Urinary bladder (tissue), 4 donors: Measurements from ENCODE around the gene ZMAT3. TPM values are rescaled to one million over a fixed set of nuclear protein-coding genes. Genes with fewer than 3 reads are reported as not detected.
"Not testable (repeated sequence)": the region's sequence is repeated elsewhere in the genome, so short reads cannot be mapped to it uniquely, and the experiment has no call there.

ENCODE experiments used
- DNase-seq: peaks from one replicate; pipeline ENCODE4 v3.0.0-alpha.2; 2015; ENCODE audit errors: extremely low spot score
- H3K27ac ChIP-seq: one replicate; pipeline ENCODE4 v1.5.1; 2013; ENCODE audit warnings: low read depth, mild to moderate bottlenecking, moderate library complexity
- H3K36me3 ChIP-seq: one replicate; pipeline ENCODE4 v1.6.1; 2013; ENCODE audit warnings: mild to moderate bottlenecking, moderate library complexity; ENCODE audit not compliant: insufficient read depth
- H3K4me1 ChIP-seq: one replicate; pipeline ENCODE4 v1.6.1; 2013; ENCODE audit warnings: mild to moderate bottlenecking, moderate library complexity; ENCODE audit not compliant: insufficient read depth
- H3K4me3 ChIP-seq: one replicate; pipeline ENCODE4 v1.5.1; 2013; ENCODE audit warnings: low read depth, low read length
- WGBS: extraction: QIAGEN DNeasy Blood & Tissue Kit; methylation state at CpG from one replicate; pipeline ENCODE4 v1.1.7; 2013; 5-methylcytosine and 5-hydroxymethylcytosine counted together
- polyA plus RNA-seq: library from polyadenylated mRNA; stranded (reverse); fragments of 200-250 nt; gene quantifications from one replicate; pipeline ENCODE4 v1.2.3, GENCODE V29; 2013
- total RNA-seq: library from RNA; depleted of rRNA; stranded (reverse); fragments of >200 nt; gene quantifications from one replicate; pipeline ENCODE4 v1.2.3, GENCODE V29; 2014
- donor health status: healthy with polysubstance abuse.
- donor health status: healthy.

The ZMAT3 gene
- total and polyA plus RNA-seq, 2 donors, result 4.0 to 13.5 TPM

GRCh38 chr3:179081885-179082284 lies 10.3 kb upstream of the ZMAT3 start:
- no peak for DNase-seq
- 69% methylated on average over 2 of the region's 2 CpGs for WGBS
- Histone ChIP-seq H3K27ac (no peak overlapping the region), H3K4me3 (no peak overlapping the region), H3K36me3 (no peaks in the 10 kb centered on the region), H3K4me1 (no peaks in the 10 kb centered on the region)

- Histone ChIP-seq H3K36me3 (no peaks in the 10 kb centered on the region), H3K4me1 (no peaks in the 10 kb centered on the region), H3K4me3 (no peak overlapping the region), H3K27ac (no peak overlapping the region)
- 90% methylated on average over 4 of the region's 4 CpGs for WGBS
- no peak for DNase-seq
Measured at GRCh38 chr3:179079537-179079936, 7.9 kb upstream of the ZMAT3 start.

- no peak overlapping the region for H3K27ac ChIP-seq
- DNase-seq, result no peak
- peaks cover 1% of the 10 kb centered on the region for H3K4me1 ChIP-seq
- H3K4me3 ChIP-seq, result no peak overlapping the region
- no peaks in the 10 kb centered on the region for H3K36me3 ChIP-seq
- 79% methylated on average over 4 of the region's 4 CpGs for WGBS
Measured at GRCh38 chr3:179076243-179077027, 4.8 kb upstream of the ZMAT3 start.

- WGBS, result 75% methylated on average over 3 of the region's 3 CpGs
- Histone ChIP-seq H3K4me3 (no peak overlapping the region), H3K27ac (no peak overlapping the region), H3K36me3 (no peaks in the 10 kb centered on the region), H3K4me1 (peaks cover 1% of the 10 kb centered on the region)
- DNase-seq, result no peak
Measured at GRCh38 chr3:179074656-179075055, 3.0 kb upstream of the ZMAT3 start.

GRCh38 chr3:179073816-179074215 lies 2.2 kb upstream of the ZMAT3 start:
- WGBS, result 88% methylated on average over 2 of the region's 2 CpGs
- peaks cover 1% of the 10 kb centered on the region for H3K4me1 ChIP-seq
- H3K27ac ChIP-seq, result no peak overlapping the region
- H3K36me3 ChIP-seq, result no peaks in the 10 kb centered on the region
- H3K4me3 ChIP-seq, result no peak overlapping the region
- DNase-seq, result no peak

- H3K27ac ChIP-seq, result peak overlapping the region; percentile 79
- no peak for DNase-seq
- H3K4me1 ChIP-seq, result peaks cover 1% of the 10 kb centered on the region
- WGBS, result 2% methylated on average over 7 of the region's 7 CpGs
- H3K36me3 ChIP-seq, result no peaks in the 10 kb centered on the region
- H3K4me3 ChIP-seq, result peak overlapping the region; percentile 69
Measured at GRCh38 chr3:179072100-179072438, 460 bp upstream of the ZMAT3 start.

GRCh38 chr3:179071027-179071322 lies 634 bp downstream of the ZMAT3 start:
- H3K36me3 ChIP-seq, result no peaks in the 10 kb centered on the region
- 11% methylated on average over 8 of the region's 8 CpGs for WGBS
- peak overlapping the region; percentile 69 for H3K4me3 ChIP-seq
- peaks cover 1% of the 10 kb centered on the region for H3K4me1 ChIP-seq
- DNase-seq, result no peak
- peak overlapping the region; percentile 79 for H3K27ac ChIP-seq

- H3K4me1 ChIP-seq, result peaks cover 1% of the 10 kb centered on the region
- WGBS, result 67% methylated on average over 1 of the region's 1 CpG
- no peak overlapping the region for H3K4me3 ChIP-seq
- H3K27ac ChIP-seq, result no peak overlapping the region
- DNase-seq, result no peak
- H3K36me3 ChIP-seq, result no peaks in the 10 kb centered on the region
Measured at GRCh38 chr3:179069762-179070390, 1.7 kb downstream of the ZMAT3 start.

GRCh38 chr3:179068779-179069530 lies 2.7 kb downstream of the ZMAT3 start:
- H3K36me3 ChIP-seq, result no peaks in the 10 kb centered on the region
- no peak for DNase-seq
- no peak overlapping the region for H3K27ac ChIP-seq
- 92% methylated on average over 5 of the region's 5 CpGs for WGBS
- peaks cover 1% of the 10 kb centered on the region for H3K4me1 ChIP-seq
- no peak overlapping the region for H3K4me3 ChIP-seq

- no peak overlapping the region for H3K27ac ChIP-seq
- no peak for DNase-seq
- no peak overlapping the region for H3K4me3 ChIP-seq
- peaks cover 1% of the 10 kb centered on the region for H3K4me1 ChIP-seq
- WGBS, result 36% methylated on average over 4 of the region's 4 CpGs
- no peaks in the 10 kb centered on the region for H3K36me3 ChIP-seq
Measured at GRCh38 chr3:179067839-179068238, 3.8 kb downstream of the ZMAT3 start.

GRCh38 chr3:179067291-179067690 lies 4.3 kb downstream of the ZMAT3 start:
- DNase-seq, result no peak
- Histone ChIP-seq H3K27ac (no peak overlapping the region), H3K4me3 (no peak overlapping the region), H3K4me1 (peaks cover under 1% of the 10 kb centered on the region), H3K36me3 (no peaks in the 10 kb centered on the region)
- WGBS, result 98% methylated on average over 1 of the region's 1 CpG

GRCh38 chr3:179063945-179064560 lies 7.6 kb downstream of the ZMAT3 start:
- Histone ChIP-seq H3K36me3 (no peaks in the 10 kb centered on the region), H3K4me3 (no peak overlapping the region), H3K27ac (no peak overlapping the region), H3K4me1 (no peaks in the 10 kb centered on the region)
- DNase-seq, result no peak
- 38% methylated on average over 6 of the region's 6 CpGs for WGBS

- Histone ChIP-seq H3K4me3 (no peak overlapping the region), H3K4me1 (no peaks in the 10 kb centered on the region), H3K36me3 (peaks cover 1% of the 10 kb centered on the region), H3K27ac (no peak overlapping the region)
- WGBS, result 94% methylated on average over 8 of the region's 8 CpGs
- DNase-seq, result no peak
Measured at GRCh38 chr3:179056326-179056725, 15.3 kb downstream of the ZMAT3 start.

- WGBS, result 92% methylated on average over 13 of the region's 13 CpGs
- not testable (repeated sequence) for H3K4me3 ChIP-seq, H3K27ac ChIP-seq, H3K4me1 ChIP-seq, DNase-seq, H3K36me3 ChIP-seq
Measured at GRCh38 chr3:179054565-179054964, 17.0 kb downstream of the ZMAT3 start.
